ENCODE data around the gene HSD11B1.

HSD11B1 gene

DNA sequence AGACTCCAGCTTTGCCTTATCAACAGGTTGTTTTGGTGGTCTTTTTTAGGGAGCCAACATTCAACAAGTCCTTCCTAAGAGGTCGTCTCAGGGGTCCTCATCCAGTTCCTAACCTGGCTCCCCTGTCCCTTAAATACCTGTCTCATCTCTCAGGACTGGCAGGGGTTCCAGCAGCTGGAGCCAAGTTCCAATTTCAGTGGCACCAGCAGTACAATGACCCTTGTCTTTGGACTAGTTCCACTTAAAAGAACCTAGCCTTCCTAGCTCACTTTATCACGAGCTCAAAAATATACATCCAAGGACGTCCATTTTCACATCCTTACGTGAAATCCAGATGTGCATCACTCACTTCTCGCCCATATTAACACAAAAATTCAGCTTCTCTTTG, 32.5 kb downstream of the HSD11B1 start:
- no peak for DNase-seq (ENCODE audit: low read depth, low spot score)
- H3K4me3 ChIP-seq = no peak overlapping the region
- H3K27ac ChIP-seq = no peak overlapping the region
- H3K9me3 ChIP-seq (ENCODE audit: low read depth, low read length) = no peaks in the 10 kb centered on the region
- no peak for TF ChIP-seq EZH2 (IDR thresholded peaks at IDR 0.05)
- no peak for TF ChIP-seq FOXP2 (optimal IDR thresholded peaks at IDR 0.05; ENCODE audit: control extremely low read depth, extremely low read length, insufficient read depth)
- TF ChIP-seq POLR2AphosphoS5 (IDR thresholded peaks at IDR 0.05; ENCODE audit: borderline replicate concordance, low read depth, low read length) = no peak
- H3K36me3 ChIP-seq (ENCODE audit: insufficient read depth, low read length) = no peaks in the 10 kb centered on the region
- no peak overlapping the region for H3K9ac ChIP-seq (ENCODE audit: insufficient read length)

DNA sequence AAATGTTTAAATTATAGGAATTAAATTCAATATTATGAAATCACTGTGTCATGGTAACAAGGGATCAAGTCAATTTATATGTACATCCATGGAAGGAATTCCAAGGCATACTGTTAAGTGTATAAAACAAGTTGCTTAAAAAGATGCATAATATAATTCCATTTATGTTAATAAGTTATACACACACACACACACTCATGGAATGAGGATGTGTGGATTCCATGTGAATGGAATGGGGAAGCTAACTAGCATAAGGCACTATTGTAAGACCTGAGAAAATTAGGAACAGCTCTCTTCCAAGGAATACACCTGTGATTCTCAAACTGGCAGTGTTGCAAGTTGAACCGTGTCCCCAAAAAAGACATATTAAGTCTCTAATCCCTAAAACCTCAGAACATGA, 33.6 kb downstream of the HSD11B1 start:
- no peak for TF ChIP-seq EZH2 (IDR thresholded peaks at IDR 0.05)
- TF ChIP-seq POLR2AphosphoS5 (IDR thresholded peaks at IDR 0.05; ENCODE audit: borderline replicate concordance, low read depth, low read length) = no peak
- no peak for TF ChIP-seq FOXP2 (optimal IDR thresholded peaks at IDR 0.05; ENCODE audit: control extremely low read depth, extremely low read length, insufficient read depth)
- H3K36me3 ChIP-seq (ENCODE audit: insufficient read depth, low read length) = no peaks in the 10 kb centered on the region
- DNase-seq (ENCODE audit: low read depth, low spot score) = no peak
- H3K9ac ChIP-seq (ENCODE audit: insufficient read length) = no peak overlapping the region
- no peak overlapping the region for H3K27ac ChIP-seq
- H3K9me3 ChIP-seq (ENCODE audit: low read depth, low read length) = no peaks in the 10 kb centered on the region
- H3K4me3 ChIP-seq = no peak overlapping the region

DNA sequence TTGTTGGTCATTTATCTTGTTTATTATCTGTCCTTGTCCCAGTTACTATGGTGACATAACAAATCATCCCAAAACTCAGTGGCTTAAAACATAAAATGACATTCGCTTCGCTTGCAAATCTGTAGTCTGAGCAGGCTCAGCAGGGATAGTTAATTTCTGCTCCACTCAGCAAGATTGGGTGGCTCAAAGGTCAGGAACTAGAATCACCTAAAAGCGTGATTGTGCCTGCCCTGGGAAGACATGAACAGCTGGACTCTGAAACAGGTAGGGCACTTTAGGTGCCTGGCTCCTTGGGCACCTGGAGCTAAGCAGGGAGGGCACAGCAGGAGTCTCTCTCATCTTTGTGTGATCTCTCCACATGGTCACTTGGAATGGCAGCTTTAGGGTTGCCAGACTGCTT, 36.5 kb downstream of the HSD11B1 start:
- Histone ChIP-seq H3K36me3 (ENCODE audit: insufficient read depth, low read length) (no peaks in the 10 kb centered on the region), H3K9ac (ENCODE audit: insufficient read length) (no peak overlapping the region), H3K27ac (no peak overlapping the region), H3K4me3 (no peak overlapping the region), H3K9me3 (ENCODE audit: low read depth, low read length) (no peaks in the 10 kb centered on the region)
- TF ChIP-seq EZH2 (IDR thresholded peaks at IDR 0.05) (no peak), POLR2AphosphoS5 (IDR thresholded peaks at IDR 0.05; ENCODE audit: borderline replicate concordance, low read depth, low read length) (no peak), FOXP2 (optimal IDR thresholded peaks at IDR 0.05; ENCODE audit: control extremely low read depth, extremely low read length, insufficient read depth) (no peak)
- no peak for DNase-seq (ENCODE audit: low read depth, low spot score)

DNA sequence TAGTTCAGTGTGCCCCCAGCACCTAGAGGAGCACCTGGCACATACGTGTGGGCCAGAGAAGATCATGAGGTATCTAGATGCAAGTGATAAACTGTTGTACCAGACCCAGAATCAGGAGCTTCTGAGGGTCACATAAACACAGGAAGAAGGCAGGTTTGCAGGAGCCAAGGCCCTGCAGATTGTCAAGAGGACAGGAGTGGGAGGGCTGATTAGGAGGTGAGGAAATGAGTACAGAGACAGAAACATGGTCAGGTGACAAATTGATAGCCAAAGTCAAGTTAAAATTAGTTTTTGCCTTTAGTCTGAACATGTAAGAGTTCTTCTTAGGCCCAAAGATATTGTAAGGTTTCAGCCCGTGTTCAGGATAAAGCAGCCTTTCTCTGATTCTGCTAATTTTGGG, 37.2 kb downstream of the HSD11B1 start:
- TF ChIP-seq POLR2AphosphoS5 (IDR thresholded peaks at IDR 0.05; ENCODE audit: borderline replicate concordance, low read depth, low read length) (no peak), EZH2 (IDR thresholded peaks at IDR 0.05) (no peak), FOXP2 (optimal IDR thresholded peaks at IDR 0.05; ENCODE audit: control extremely low read depth, extremely low read length, insufficient read depth) (no peak)
- H3K9me3 ChIP-seq (ENCODE audit: low read depth, low read length) = no peaks in the 10 kb centered on the region
- H3K27ac ChIP-seq = no peak overlapping the region

DNA sequence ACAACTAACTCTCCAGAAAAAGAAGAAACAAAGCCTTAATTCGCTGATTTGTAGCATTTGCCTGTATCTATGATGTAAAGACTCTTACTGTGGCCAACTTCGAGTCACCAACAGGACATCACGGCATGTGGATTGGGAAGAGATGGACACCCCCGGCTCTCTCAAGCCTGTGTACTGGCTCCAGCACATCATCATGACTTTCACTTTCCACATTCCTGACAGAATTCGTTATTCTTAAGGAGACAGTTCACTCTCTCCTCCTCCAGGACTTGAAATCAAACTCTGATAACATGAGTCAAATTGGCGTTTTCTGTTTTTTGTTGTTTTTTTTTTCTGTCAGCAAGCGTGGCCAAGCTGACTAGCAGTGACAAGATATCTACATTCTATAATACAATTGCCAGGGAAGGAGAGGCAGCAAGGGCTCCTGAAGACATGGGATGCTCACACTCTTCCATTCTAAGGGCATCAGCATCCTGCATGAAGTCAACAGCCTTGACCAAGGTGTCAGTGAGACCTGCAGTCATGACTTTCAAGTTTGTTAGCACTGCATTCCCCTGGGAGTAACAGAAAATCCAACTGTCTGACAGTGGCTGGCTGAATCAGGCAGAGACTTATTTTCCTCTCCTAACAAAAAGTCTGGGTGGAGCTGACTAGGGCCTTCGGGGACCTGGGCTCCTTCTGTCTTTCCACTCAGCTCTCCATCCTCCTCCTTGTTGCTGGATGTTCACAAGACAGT, 37.9 kb downstream of the HSD11B1 start:
- no peak overlapping the region for H3K9ac ChIP-seq (ENCODE audit: insufficient read length)
- no peaks in the 10 kb centered on the region for H3K36me3 ChIP-seq (ENCODE audit: insufficient read depth, low read length)
- H3K9me3 ChIP-seq (ENCODE audit: low read depth, low read length) = no peaks in the 10 kb centered on the region
- no peak overlapping the region for H3K27ac ChIP-seq
- no peak overlapping the region for H3K4me3 ChIP-seq
- TF ChIP-seq FOXP2 (optimal IDR thresholded peaks at IDR 0.05; ENCODE audit: control extremely low read depth, extremely low read length, insufficient read depth) (no peak), EZH2 (IDR thresholded peaks at IDR 0.05) (no peak), POLR2AphosphoS5 (IDR thresholded peaks at IDR 0.05; ENCODE audit: borderline replicate concordance, low read depth, low read length) (no peak)
- no peak for DNase-seq (ENCODE audit: low read depth, low spot score)

More for the DNA sequence above, 37.2 kb downstream of the HSD11B1 start:
- Histone ChIP-seq H3K4me3 (no peak overlapping the region), H3K36me3 (ENCODE audit: insufficient read depth, low read length) (no peaks in the 10 kb centered on the region), H3K9ac (ENCODE audit: insufficient read length) (no peak overlapping the region)
- DNase-seq (ENCODE audit: low read depth, low spot score) = no peak

DNA sequence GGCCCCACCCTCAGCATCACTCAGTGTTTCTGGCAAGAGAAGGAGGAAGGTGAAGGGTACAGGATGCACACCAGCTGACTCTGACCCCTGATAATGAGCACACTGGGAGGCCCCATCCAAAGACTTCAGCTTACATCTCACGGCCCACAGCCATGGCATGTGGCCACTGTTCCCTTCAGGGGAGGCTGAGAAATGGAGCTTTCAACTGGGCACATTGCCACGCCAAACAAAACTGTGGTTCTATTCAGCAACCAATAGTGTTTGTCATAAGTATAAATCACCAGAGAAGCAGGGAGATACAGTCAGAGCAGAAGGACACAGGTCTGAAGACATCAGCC, 38.5 kb downstream of the HSD11B1 start:
- H3K9ac ChIP-seq (ENCODE audit: insufficient read length) = no peak overlapping the region
- no peak for TF ChIP-seq EZH2 (IDR thresholded peaks at IDR 0.05)
- no peak for TF ChIP-seq FOXP2 (optimal IDR thresholded peaks at IDR 0.05; ENCODE audit: control extremely low read depth, extremely low read length, insufficient read depth)
- no peak for TF ChIP-seq POLR2AphosphoS5 (IDR thresholded peaks at IDR 0.05; ENCODE audit: borderline replicate concordance, low read depth, low read length)
- H3K27ac ChIP-seq = no peak overlapping the region
- H3K9me3 ChIP-seq (ENCODE audit: low read depth, low read length) = no peaks in the 10 kb centered on the region
- H3K4me3 ChIP-seq = no peak overlapping the region
- H3K36me3 ChIP-seq (ENCODE audit: insufficient read depth, low read length) = no peaks in the 10 kb centered on the region
- no peak for DNase-seq (ENCODE audit: low read depth, low spot score)

DNA sequence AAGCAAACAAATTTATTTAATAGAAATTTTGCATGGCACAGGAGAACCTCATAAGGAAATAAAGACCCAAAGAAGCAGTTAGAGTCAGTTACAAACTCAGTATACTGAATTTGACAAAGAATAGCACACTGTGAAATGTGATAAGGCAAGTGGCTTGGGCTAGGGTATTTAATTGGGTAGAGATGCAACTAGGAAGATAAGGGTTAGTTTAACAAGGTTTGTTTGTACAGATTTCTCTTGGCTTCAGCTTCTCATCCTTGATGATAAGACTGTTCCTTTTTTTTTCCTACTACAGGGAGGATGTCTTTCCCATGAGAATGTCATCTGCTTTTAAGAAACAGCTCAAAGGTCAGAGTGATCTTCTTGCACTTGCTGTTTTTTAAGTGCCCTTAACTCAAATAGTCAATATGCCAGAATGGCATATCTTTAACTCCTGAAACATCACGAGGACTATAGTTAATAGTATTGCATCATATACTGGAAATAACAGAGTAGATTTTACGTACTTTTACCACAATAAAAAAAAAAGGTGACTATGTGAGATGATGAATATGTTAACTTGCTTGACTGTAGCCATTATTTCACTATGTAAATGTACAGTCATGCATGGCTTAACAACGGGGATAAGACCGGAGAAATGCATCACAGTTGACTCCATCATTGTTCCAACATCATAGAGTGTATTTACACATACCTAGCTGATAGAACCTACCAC, 42.0 kb downstream of the HSD11B1 start:
- no peaks in the 10 kb centered on the region for H3K36me3 ChIP-seq (ENCODE audit: insufficient read depth, low read length)
- DNase-seq (ENCODE audit: low read depth, low spot score) = no peak
- TF ChIP-seq POLR2AphosphoS5 (IDR thresholded peaks at IDR 0.05; ENCODE audit: borderline replicate concordance, low read depth, low read length) (no peak), EZH2 (IDR thresholded peaks at IDR 0.05) (no peak), FOXP2 (optimal IDR thresholded peaks at IDR 0.05; ENCODE audit: control extremely low read depth, extremely low read length, insufficient read depth) (no peak)
- H3K9ac ChIP-seq (ENCODE audit: insufficient read length) = no peak overlapping the region
- no peak overlapping the region for H3K27ac ChIP-seq
- no peaks in the 10 kb centered on the region for H3K9me3 ChIP-seq (ENCODE audit: low read depth, low read length)
- H3K4me3 ChIP-seq = no peak overlapping the region

DNA sequence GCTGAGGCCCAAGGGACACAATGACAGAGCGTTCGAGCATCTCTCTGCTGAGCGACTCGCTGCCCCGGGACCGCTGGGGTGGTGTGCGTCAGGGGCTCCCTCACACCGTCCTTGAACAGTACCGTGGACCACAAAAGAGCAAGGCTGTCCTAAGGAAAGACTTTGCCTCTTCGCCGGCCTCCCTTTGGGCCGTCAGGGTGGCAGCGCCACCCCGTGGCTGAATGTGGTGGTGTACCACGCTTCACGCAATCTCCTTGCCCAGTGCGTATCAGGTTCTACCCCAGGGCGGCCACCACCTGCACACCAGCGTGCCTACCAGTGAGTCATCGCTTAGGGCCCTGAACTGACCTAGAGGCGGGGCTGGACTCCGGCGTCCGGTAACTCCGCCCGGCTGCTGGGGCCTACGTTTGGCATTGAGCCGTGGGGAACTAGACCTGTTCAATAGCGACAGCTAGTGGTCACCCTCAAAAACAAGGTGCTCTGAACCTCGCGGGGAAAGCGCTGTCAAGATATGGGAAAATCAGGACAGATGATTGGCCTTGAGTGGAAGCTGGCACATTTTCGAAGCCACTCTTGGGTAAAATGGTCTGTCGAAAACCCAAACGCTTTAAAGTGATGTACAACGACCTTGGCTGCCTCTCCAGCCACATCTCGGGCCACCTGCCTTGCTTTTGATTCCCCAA, 43.1 kb downstream of the HSD11B1 start:
- no peak overlapping the region for H3K4me3 ChIP-seq
- no peak for DNase-seq (ENCODE audit: low read depth, low spot score)

More for the DNA sequence above, 43.1 kb downstream of the HSD11B1 start:
- no peaks in the 10 kb centered on the region for H3K9me3 ChIP-seq (ENCODE audit: low read depth, low read length)
- H3K36me3 ChIP-seq (ENCODE audit: insufficient read depth, low read length) = no peaks in the 10 kb centered on the region
- no peak overlapping the region for H3K27ac ChIP-seq
- H3K9ac ChIP-seq (ENCODE audit: insufficient read length) = no peak overlapping the region
- TF ChIP-seq FOXP2 (optimal IDR thresholded peaks at IDR 0.05; ENCODE audit: control extremely low read depth, extremely low read length, insufficient read depth) (no peak), POLR2AphosphoS5 (IDR thresholded peaks at IDR 0.05; ENCODE audit: borderline replicate concordance, low read depth, low read length) (no peak), EZH2 (IDR thresholded peaks at IDR 0.05) (no peak)

Measured in SK-N-MC (cell line).